ENCODE results near the gene SEMA3F.

DNA sequence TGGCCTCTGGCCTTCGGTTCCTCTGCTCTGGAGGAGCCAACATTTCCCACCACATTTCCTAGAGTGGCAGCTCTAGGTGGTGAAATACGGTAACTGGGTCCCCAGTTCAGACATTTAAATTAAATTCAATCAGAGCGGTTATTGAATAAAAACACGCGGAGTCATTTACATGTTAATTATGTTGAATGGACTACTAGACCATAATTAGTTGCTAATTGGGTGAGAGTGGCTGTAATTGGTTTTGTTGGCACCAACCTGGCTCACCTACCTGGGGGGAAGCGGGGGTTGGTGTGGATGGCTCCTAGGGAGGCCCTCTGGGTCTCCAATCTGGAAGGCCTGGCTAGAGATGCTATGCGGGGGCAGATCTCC is 12.7 kb downstream of the SEMA3F start:
- TF ChIP-seq, protein P1, sequence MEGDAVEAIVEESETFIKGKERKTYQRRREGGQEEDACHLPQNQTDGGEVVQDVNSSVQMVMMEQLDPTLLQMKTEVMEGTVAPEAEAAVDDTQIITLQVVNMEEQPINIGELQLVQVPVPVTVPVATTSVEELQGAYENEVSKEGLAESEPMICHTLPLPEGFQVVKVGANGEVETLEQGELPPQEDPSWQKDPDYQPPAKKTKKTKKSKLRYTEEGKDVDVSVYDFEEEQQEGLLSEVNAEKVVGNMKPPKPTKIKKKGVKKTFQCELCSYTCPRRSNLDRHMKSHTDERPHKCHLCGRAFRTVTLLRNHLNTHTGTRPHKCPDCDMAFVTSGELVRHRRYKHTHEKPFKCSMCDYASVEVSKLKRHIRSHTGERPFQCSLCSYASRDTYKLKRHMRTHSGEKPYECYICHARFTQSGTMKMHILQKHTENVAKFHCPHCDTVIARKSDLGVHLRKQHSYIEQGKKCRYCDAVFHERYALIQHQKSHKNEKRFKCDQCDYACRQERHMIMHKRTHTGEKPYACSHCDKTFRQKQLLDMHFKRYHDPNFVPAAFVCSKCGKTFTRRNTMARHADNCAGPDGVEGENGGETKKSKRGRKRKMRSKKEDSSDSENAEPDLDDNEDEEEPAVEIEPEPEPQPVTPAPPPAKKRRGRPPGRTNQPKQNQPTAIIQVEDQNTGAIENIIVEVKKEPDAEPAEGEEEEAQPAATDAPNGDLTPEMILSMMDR (IDR thresholded peaks at IDR 0.05; ENCODE audit: insufficient read depth, low read length): no peak
- no peak for TF ChIP-seq POLR2AphosphoS5 (IDR thresholded peaks at IDR 0.05; ENCODE audit: low read depth)
